ENCODE data around the gene DOCK4.

- TF ChIP-seq POLR2AphosphoS5 (IDR thresholded peaks at IDR 0.05) (no peak), CTCF (IDR thresholded peaks at IDR 0.05) (no peak), POLR2A (IDR thresholded peaks at IDR 0.05) (no peak), EP300 (IDR thresholded peaks at IDR 0.05) (no peak)
Measured at GRCh38 chr7:112213735-112214134, 7.5 kb upstream of the DOCK4 start.
